Measurements from ENCODE around the gene CYP4F12. TPM values are rescaled to one million over a fixed set of nuclear protein-coding genes. Genes with fewer than 3 reads are reported as not detected.

Gene CYP4F12
- total and polyA plus RNA-seq, 4 donors, result 14.6 to 64.0 (median 25.0) TPM

DNA sequence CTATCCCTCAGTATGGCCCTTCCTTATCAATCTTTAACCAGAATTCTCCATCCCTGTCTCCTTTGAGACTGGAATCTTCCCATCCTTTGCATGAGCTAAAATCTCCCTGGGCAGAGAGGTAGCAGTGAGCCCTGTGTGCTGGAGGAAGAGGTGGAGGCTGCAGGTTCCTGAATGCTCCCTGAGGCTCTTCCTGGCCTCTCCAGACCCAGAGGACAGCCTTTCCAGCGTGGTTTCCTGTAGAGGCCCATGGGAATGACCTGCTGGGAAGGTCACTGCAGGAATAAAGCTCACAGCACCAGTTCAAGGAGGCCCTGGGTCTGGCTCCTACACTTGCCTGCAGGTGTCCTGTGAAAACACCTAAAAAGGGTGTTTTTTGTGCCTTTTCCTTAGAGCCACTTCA is 59.5 kb downstream of the CYP4F12 start:
- Histone ChIP-seq H3K36me3 (ENCODE audit: control insufficient read depth in 4 of 4, insufficient read depth in 3 of 4, low read depth in 1 of 4, low read length in 3 of 4) (no peaks in the 10 kb centered on the region), H3K9ac (ENCODE audit: low read depth in 1 of 2, low read length in 2 of 2) (no peak overlapping the region), H3K9me3 (ENCODE audit: control insufficient read depth in 4 of 4, low read length in 3 of 4) (no peaks in the 10 kb centered on the region), H3K27me3 (ENCODE audit: control insufficient read depth in 4 of 4, insufficient read depth in 4 of 4, low read length in 3 of 4) (no peaks in the 10 kb centered on the region), H3K27ac (ENCODE audit: low read depth in 1 of 2, low read length in 2 of 2) (no peak overlapping the region), H3K4me1 (ENCODE audit: control insufficient read depth in 4 of 4, insufficient read depth in 4 of 4, low read length in 3 of 4) (no peaks in the 10 kb centered on the region), H3K4me3 (ENCODE audit: low read depth in 1 of 3, low read length in 3 of 3) (no peak overlapping the region)
- DNase-seq (ENCODE audit: low spot score), result no peak
- WGBS, result 41% methylated on average over 1 of the region's 1 CpG
- no peak for TF ChIP-seq GABPA (IDR thresholded peaks at IDR 0.05 in 1 of 2, conservative IDR thresholded peaks at IDR 0.05 in 1 of 2)
- no peak for TF ChIP-seq RXRA (IDR thresholded peaks at IDR 0.05)
- TF ChIP-seq SP1 (IDR thresholded peaks at IDR 0.05), result no peak
- TF ChIP-seq, protein P1, sequence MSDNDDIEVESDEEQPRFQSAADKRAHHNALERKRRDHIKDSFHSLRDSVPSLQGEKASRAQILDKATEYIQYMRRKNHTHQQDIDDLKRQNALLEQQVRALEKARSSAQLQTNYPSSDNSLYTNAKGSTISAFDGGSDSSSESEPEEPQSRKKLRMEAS (IDR thresholded peaks at IDR 0.05), result no peak
- TF ChIP-seq FOXA1 (IDR thresholded peaks at IDR 0.05), result no peak
- no peak for TF ChIP-seq HNF4G (IDR thresholded peaks at IDR 0.05)
- TF ChIP-seq YY1 (IDR thresholded peaks at IDR 0.05), result no peak
- TF ChIP-seq, protein P2, sequence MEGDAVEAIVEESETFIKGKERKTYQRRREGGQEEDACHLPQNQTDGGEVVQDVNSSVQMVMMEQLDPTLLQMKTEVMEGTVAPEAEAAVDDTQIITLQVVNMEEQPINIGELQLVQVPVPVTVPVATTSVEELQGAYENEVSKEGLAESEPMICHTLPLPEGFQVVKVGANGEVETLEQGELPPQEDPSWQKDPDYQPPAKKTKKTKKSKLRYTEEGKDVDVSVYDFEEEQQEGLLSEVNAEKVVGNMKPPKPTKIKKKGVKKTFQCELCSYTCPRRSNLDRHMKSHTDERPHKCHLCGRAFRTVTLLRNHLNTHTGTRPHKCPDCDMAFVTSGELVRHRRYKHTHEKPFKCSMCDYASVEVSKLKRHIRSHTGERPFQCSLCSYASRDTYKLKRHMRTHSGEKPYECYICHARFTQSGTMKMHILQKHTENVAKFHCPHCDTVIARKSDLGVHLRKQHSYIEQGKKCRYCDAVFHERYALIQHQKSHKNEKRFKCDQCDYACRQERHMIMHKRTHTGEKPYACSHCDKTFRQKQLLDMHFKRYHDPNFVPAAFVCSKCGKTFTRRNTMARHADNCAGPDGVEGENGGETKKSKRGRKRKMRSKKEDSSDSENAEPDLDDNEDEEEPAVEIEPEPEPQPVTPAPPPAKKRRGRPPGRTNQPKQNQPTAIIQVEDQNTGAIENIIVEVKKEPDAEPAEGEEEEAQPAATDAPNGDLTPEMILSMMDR (IDR thresholded peaks at IDR 0.05; ENCODE audit: low read depth, low read length, missing input control), result no peak
- TF ChIP-seq TAF1 (conservative IDR thresholded peaks at IDR 0.05), result no peak
- TF ChIP-seq RAD21 (IDR thresholded peaks at IDR 0.05), result no peak
- no peak for TF ChIP-seq NR2F2 (IDR thresholded peaks at IDR 0.05)
- no peak for TF ChIP-seq FOXA2 (IDR thresholded peaks at IDR 0.05)
- TF ChIP-seq, protein P3, sequence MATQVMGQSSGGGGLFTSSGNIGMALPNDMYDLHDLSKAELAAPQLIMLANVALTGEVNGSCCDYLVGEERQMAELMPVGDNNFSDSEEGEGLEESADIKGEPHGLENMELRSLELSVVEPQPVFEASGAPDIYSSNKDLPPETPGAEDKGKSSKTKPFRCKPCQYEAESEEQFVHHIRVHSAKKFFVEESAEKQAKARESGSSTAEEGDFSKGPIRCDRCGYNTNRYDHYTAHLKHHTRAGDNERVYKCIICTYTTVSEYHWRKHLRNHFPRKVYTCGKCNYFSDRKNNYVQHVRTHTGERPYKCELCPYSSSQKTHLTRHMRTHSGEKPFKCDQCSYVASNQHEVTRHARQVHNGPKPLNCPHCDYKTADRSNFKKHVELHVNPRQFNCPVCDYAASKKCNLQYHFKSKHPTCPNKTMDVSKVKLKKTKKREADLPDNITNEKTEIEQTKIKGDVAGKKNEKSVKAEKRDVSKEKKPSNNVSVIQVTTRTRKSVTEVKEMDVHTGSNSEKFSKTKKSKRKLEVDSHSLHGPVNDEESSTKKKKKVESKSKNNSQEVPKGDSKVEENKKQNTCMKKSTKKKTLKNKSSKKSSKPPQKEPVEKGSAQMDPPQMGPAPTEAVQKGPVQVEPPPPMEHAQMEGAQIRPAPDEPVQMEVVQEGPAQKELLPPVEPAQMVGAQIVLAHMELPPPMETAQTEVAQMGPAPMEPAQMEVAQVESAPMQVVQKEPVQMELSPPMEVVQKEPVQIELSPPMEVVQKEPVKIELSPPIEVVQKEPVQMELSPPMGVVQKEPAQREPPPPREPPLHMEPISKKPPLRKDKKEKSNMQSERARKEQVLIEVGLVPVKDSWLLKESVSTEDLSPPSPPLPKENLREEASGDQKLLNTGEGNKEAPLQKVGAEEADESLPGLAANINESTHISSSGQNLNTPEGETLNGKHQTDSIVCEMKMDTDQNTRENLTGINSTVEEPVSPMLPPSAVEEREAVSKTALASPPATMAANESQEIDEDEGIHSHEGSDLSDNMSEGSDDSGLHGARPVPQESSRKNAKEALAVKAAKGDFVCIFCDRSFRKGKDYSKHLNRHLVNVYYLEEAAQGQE (IDR thresholded peaks at IDR 0.05), result no peak
- no peak for TF ChIP-seq EGR1 (IDR thresholded peaks at IDR 0.05; ENCODE audit: low read depth in 2 of 2)
- TF ChIP-seq, protein P4, sequence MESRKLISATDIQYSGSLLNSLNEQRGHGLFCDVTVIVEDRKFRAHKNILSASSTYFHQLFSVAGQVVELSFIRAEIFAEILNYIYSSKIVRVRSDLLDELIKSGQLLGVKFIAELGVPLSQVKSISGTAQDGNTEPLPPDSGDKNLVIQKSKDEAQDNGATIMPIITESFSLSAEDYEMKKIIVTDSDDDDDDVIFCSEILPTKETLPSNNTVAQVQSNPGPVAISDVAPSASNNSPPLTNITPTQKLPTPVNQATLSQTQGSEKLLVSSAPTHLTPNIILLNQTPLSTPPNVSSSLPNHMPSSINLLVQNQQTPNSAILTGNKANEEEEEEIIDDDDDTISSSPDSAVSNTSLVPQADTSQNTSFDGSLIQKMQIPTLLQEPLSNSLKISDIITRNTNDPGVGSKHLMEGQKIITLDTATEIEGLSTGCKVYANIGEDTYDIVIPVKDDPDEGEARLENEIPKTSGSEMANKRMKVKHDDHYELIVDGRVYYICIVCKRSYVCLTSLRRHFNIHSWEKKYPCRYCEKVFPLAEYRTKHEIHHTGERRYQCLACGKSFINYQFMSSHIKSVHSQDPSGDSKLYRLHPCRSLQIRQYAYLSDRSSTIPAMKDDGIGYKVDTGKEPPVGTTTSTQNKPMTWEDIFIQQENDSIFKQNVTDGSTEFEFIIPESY (IDR thresholded peaks at IDR 0.05), result no peak
- TF ChIP-seq, protein P5, sequence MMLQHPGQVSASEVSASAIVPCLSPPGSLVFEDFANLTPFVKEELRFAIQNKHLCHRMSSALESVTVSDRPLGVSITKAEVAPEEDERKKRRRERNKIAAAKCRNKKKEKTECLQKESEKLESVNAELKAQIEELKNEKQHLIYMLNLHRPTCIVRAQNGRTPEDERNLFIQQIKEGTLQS (IDR thresholded peaks at IDR 0.05), result no peak
- TF ChIP-seq HNF4A (conservative IDR thresholded peaks at IDR 0.05), result no peak

DNA sequence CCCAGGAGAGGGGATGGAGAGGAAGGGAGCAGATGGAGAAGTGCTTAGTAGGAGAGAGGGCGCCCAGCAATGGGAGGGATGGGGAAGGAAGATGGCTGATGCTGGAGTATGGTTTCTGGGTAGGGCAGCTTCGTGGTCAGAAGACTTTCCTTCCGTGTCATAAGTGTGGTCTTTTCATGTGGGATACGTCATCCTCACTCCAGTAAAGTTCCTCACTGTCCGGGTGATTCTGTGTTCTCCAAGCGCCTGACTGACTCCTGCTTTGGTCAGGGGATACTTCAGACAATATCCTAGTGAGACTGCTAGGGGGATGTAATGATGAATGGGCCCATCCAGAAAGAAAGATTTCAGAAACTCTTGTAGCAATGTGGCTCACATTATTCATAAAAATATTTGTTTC is 61.0 kb downstream of the CYP4F12 start:
- 70% methylated on average over 6 of the region's 6 CpGs for WGBS
- no peak overlapping the region for H3K27ac ChIP-seq (ENCODE audit: low read depth in 1 of 2, low read length in 2 of 2)
- TF ChIP-seq, protein P4 (IDR thresholded peaks at IDR 0.05), result no peak
- TF ChIP-seq HNF4A (conservative IDR thresholded peaks at IDR 0.05), result no peak

More for the DNA sequence above, 61.0 kb downstream of the CYP4F12 start:
- H3K4me3 ChIP-seq (ENCODE audit: low read depth in 1 of 3, low read length in 3 of 3), result no peak overlapping the region
- no peaks in the 10 kb centered on the region for H3K9me3 ChIP-seq (ENCODE audit: control insufficient read depth in 4 of 4, low read length in 3 of 4)
- H3K9ac ChIP-seq (ENCODE audit: low read depth in 1 of 2, low read length in 2 of 2), result no peak overlapping the region
- H3K4me1 ChIP-seq (ENCODE audit: control insufficient read depth in 4 of 4, insufficient read depth in 4 of 4, low read length in 3 of 4), result no peaks in the 10 kb centered on the region
- DNase-seq (ENCODE audit: low spot score), result no peak
- no peaks in the 10 kb centered on the region for H3K27me3 ChIP-seq (ENCODE audit: control insufficient read depth in 4 of 4, insufficient read depth in 4 of 4, low read length in 3 of 4)
- no peaks in the 10 kb centered on the region for H3K36me3 ChIP-seq (ENCODE audit: control insufficient read depth in 4 of 4, insufficient read depth in 3 of 4, low read depth in 1 of 4, low read length in 3 of 4)
